ENCODE measurements around the gene CES4A. TPM values are rescaled to one million over a fixed set of nuclear protein-coding genes. Genes with fewer than 3 reads are reported as not detected.

CES4A gene
- total and polyA plus RNA-seq, 2 of the 13 experiments (the other 11 are each of a cell fraction or from before 2014, with no cell fraction given), result 0.09 to 0.17 TPM

- TF ChIP-seq ZNF441 (CRISPR knock-in tag; IDR thresholded peaks at IDR 0.05; ENCODE audit: borderline replicate concordance) (peak; percentile 77; the same call in 1 of the 2 replicates), ZNF713 (CRISPR knock-in tag; IDR thresholded peaks at IDR 0.05) (no peak), FLYWCH1 (CRISPR knock-in tag; IDR thresholded peaks at IDR 0.05) (peak; percentile 76; the same call in 1 of the 2 replicates), ZNF615 (CRISPR knock-in tag; IDR thresholded peaks at IDR 0.05; ENCODE audit: borderline replicate concordance) (0 out of 2 replicates have a peak, but pooled peaks have one; percentile 56), SMARCE1 (IDR thresholded peaks at IDR 0.05; ENCODE audit: borderline replicate concordance) (no peak), GTF3A (CRISPR knock-in tag; conservative IDR thresholded peaks at IDR 0.05) (0 out of 2 replicates have a peak, but pooled peaks have one; percentile 19), YY1 (IDR thresholded peaks at IDR 0.05; ENCODE audit: insufficient read depth, insufficient replicate concordance, low read depth, low read length) (no peak), PAWR (CRISPR knock-in tag; IDR thresholded peaks at IDR 0.05; ENCODE audit: borderline replicate concordance) (0 out of 2 replicates have a peak, but pooled peaks have one; percentile 64), HOXA9 (CRISPR knock-in tag; IDR thresholded peaks at IDR 0.05; ENCODE audit: borderline replicate concordance) (no peak), ASH2L (IDR thresholded peaks at IDR 0.05; ENCODE audit: insufficient read length, low read depth, low read length) (no peak), ZNF124 (CRISPR knock-in tag; IDR thresholded peaks at IDR 0.05) (peak; percentile 42; the same call in 1 of the 2 replicates), ZNF670 (CRISPR knock-in tag; IDR thresholded peaks at IDR 0.05; ENCODE audit: borderline replicate concordance) (no peak), ARID2 (CRISPR knock-in tag; IDR thresholded peaks at IDR 0.05; ENCODE audit: borderline replicate concordance) (no peak), SIN3A (IDR thresholded peaks at IDR 0.05; ENCODE audit: borderline replicate concordance, low read depth, low read length) (no peak), NFIC (IDR thresholded peaks at IDR 0.05; ENCODE audit: low read length) (no peak), ZNF770 (CRISPR knock-in tag; IDR thresholded peaks at IDR 0.05) (peak; percentile 56; the same call in 1 of the 2 replicates), NCOR1 (IDR thresholded peaks at IDR 0.05; ENCODE audit: borderline replicate concordance, low read length) (no peak), TRAFD1 (CRISPR knock-in tag; IDR thresholded peaks at IDR 0.05; ENCODE audit: borderline replicate concordance) (no peak), PCBP1 (IDR thresholded peaks at IDR 0.05; ENCODE audit: borderline replicate concordance, low read depth, low read length) (no peak), HOXA7 (CRISPR knock-in tag; IDR thresholded peaks at IDR 0.05) (no peak), PAF1 (CRISPR knock-in tag; IDR thresholded peaks at IDR 0.05) (no peak), PBX3 (CRISPR knock-in tag; IDR thresholded peaks at IDR 0.05; ENCODE audit: borderline replicate concordance) (0 out of 2 replicates have a peak, but pooled peaks have one; percentile 49), MTA1 (CRISPR knock-in tag; IDR thresholded peaks at IDR 0.05; ENCODE audit: borderline replicate concordance) (peak; percentile 28; the same call in 1 of the 2 replicates)
These were observed 27.2 kb upstream of the CES4A start, which contains the start of gene CES3 (continued) for GRCh38 chr16:66961065-66961744.
